ENCODE data around the gene ALKBH3. TPM values are rescaled to one million over a fixed set of nuclear protein-coding genes. Genes with fewer than 3 reads are reported as not detected.

Gene ALKBH3
- total RNA-seq (2014; rRNA removed; shearing (Covaris generic)) = 78.0 and 127 TPM in 2 replicates

DNA sequence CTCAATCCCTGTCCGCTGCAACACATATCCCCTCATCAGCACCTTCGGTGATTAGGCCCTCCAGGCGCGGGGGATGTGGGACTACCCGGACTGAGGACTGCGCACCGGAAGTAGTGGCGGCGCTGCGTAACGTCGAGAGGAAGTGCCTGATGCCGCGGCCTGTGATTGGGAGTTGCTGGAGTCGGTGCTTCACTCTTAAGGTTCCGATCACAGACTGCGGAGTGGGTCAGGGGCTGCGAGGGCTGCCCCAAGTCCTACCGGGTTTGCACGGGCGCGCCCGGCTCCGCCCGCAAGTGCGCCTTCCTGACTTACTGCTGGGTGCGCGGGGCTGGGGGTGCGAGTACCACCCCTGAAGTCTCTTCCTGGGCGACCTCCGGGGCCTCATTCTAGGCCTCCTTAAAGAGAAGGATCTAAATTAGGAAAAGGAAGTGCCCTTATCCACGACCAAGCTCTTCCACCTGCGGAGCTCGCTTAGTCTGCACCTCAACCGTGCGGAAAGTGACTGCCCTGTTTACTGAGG is at the start of gene ALKBH3:
TSS of gene ALKBH3 (plus strand) at position 192 of the 520 bp plus-strand sequence. CDS start 1,822 bp downstream, outside the sequence.
- H3K4me3 ChIP-seq = peak within 1 kb of the TSS; percentile 58
- H3K27me3 ChIP-seq (replicated peaks) = no peaks in the 10 kb centered on the region
- peak; percentile 92 to 96 for DNase-seq (ENCODE audit: low read depth in 1 of 2, low spot score in 2 of 2)
- H3K9me3 ChIP-seq (replicated peaks) = no peaks in the 10 kb centered on the region
- peaks cover 13% of the 10 kb centered on the region for H3K4me1 ChIP-seq (replicated peaks)
- H3K36me3 ChIP-seq = peaks cover 32% of the 10 kb centered on the region
- 0 out of 2 replicates have a peak within 1 kb of the TSS, but pooled peaks have one; percentile 1 for H3K27ac ChIP-seq

DNA sequence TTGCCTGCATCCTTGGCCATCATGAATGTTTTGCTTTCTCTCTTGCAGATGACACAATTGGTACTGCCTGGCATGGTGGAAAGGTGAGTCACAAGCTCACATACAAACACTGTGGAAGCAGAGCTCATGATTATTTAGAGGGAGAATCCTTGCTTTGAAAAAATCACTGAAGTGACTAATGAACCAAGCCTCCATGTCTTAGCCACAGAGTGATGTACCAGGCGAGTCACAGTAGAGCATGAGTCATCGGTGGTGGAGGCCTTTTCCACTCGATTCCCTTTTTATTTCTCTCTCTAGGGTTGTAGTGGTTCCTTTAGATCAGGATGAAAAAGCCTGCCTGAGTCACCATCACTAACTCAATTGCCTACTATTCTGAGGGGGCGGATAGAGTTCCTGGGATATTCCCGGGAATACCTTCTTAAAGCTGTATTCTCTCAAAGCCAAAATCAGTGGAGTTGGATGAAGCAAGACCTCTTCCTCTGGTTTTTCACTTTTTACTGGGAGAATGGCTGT is 49.6 kb upstream of the ALKBH3 start:
- H3K27ac ChIP-seq = peak overlapping the region; percentile 49

DNA sequence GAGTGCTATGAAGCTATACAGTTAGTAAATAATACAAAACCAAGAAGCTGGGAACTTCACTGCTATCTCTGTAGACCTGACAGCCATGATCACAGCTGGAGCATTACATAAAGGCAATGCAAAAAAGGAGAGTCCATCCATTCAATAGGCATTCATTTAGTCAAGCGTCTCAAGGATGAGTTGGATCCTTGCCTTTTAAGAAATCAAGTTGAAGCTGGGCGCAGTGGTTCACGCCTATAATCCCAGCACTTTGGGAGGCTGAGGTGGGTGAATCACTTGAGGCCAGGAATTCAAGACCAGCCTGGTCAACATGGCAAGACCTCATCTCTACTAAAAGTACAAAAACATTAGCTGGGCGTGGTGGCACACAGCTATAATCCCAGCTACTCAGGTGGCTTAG is 48.1 kb upstream of the ALKBH3 start:
- no peak for DNase-seq (ENCODE audit: low read depth in 1 of 2, low spot score in 2 of 2)
- H3K36me3 ChIP-seq = no peaks in the 10 kb centered on the region
- peaks cover 14% of the 10 kb centered on the region for H3K4me1 ChIP-seq (replicated peaks)
- no peaks in the 10 kb centered on the region for H3K27me3 ChIP-seq (replicated peaks)
- no peak overlapping the region for H3K4me3 ChIP-seq
- no peak overlapping the region for H3K27ac ChIP-seq
- no peaks in the 10 kb centered on the region for H3K9me3 ChIP-seq (replicated peaks)

More for the DNA sequence above, 49.6 kb upstream of the ALKBH3 start:
- Histone ChIP-seq H3K4me1 (replicated peaks) (peaks cover 14% of the 10 kb centered on the region), H3K9me3 (replicated peaks) (no peaks in the 10 kb centered on the region), H3K36me3 (no peaks in the 10 kb centered on the region), H3K27me3 (replicated peaks) (no peaks in the 10 kb centered on the region), H3K4me3 (no peak overlapping the region)
- DNase-seq (ENCODE audit: low read depth in 1 of 2, low spot score in 2 of 2) = peak; percentile 97 to 99

DNA sequence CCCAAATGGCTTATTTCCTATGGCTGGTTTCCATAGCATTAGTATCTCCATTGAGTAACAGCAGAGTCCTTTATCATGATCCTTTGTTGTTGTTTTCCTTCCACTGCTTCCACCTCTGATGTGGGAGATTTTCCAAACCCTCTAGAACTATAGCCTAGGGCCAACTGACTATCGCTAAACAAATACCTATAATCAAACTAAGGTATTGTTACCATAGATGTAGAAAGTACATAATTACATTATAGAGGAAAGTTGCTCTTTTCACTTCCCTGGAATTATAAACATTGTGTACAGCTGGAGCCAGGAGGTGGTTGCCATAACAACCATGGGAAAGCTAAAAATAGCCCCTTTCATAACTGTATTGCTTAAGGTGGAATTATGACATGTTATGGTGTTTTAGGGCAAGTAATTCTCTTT is 47.0 kb upstream of the ALKBH3 start:
- peaks cover 3% of the 10 kb centered on the region for H3K36me3 ChIP-seq
- no peaks in the 10 kb centered on the region for H3K27me3 ChIP-seq (replicated peaks)
- H3K4me3 ChIP-seq = no peak overlapping the region
- no peak overlapping the region for H3K27ac ChIP-seq
- no peaks in the 10 kb centered on the region for H3K9me3 ChIP-seq (replicated peaks)
- peaks cover 14% of the 10 kb centered on the region for H3K4me1 ChIP-seq (replicated peaks)
- DNase-seq (ENCODE audit: low read depth in 1 of 2, low spot score in 2 of 2) = no peak

DNA sequence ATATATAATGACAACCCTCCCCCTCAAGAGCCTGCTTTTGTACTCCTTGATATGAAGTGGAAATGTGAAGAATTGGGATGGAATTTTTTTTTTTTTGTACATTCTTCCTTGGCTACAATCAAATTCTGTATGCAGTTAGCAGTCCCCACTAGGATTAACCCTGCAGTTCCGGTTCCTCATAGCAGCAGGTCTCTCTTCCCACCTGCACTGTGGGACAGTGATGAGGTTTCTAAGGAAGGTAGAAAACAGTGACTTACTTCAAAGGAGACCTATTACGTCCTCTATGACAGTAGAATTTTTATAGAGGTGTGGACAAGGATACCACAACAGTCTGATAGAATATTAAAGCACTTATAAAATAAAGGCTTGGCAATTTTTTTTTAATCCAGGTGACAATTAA is 46.3 kb upstream of the ALKBH3 start:
- no peak overlapping the region for H3K4me3 ChIP-seq
- no peak for DNase-seq (ENCODE audit: low read depth in 1 of 2, low spot score in 2 of 2)
- H3K36me3 ChIP-seq = peaks cover 6% of the 10 kb centered on the region
- no peak overlapping the region for H3K27ac ChIP-seq
- H3K27me3 ChIP-seq (replicated peaks) = no peaks in the 10 kb centered on the region
- H3K9me3 ChIP-seq (replicated peaks) = no peaks in the 10 kb centered on the region
- peaks cover 14% of the 10 kb centered on the region for H3K4me1 ChIP-seq (replicated peaks)

DNA sequence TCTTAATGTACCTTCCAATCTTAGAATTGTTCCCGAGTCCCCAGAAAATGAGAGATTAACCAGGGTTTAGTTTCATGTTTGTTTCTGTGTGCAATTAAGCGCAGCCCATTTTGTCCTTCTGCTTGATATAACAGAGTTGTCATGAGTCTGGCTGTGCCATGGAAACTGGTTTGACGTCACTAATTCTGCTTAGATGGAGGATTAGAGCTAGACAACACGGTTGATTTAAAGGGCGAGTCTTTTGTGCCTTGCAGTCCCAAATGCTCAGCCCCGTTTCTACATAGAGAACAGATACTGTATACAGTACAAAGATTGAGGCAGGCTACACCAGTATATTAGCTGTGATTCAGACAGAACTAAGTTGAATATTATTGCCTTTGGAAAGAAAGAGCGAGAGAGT is 45.5 kb upstream of the ALKBH3 start:
- Histone ChIP-seq H3K27ac (no peak overlapping the region), H3K9me3 (replicated peaks) (no peaks in the 10 kb centered on the region), H3K27me3 (replicated peaks) (no peaks in the 10 kb centered on the region), H3K4me1 (replicated peaks) (peaks cover 14% of the 10 kb centered on the region), H3K4me3 (no peak overlapping the region), H3K36me3 (peaks cover 6% of the 10 kb centered on the region)
- DNase-seq (ENCODE audit: low read depth in 1 of 2, low spot score in 2 of 2) = no peak

DNA sequence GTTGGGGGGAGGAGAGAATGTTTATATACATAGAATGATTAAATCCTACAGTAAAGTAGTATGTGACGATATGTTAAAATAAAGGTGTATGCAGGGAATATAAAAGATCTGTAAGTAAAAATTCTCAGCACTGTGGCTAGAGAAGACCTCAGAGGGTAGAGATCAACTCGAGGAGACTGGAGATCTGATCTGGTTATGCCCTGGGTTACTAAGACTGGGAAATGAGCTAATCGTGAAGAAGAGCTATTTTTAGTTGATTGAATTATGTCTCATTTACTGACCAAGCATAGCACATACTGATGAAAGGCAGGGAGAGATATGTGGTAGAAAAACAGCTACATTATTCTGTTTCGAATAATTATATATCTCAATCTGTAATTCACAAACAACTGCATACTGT is 42.8 kb upstream of the ALKBH3 start:
- no peak for DNase-seq (ENCODE audit: low read depth in 1 of 2, low spot score in 2 of 2)
- H3K9me3 ChIP-seq (replicated peaks) = no peaks in the 10 kb centered on the region
- no peak overlapping the region for H3K27ac ChIP-seq

DNA sequence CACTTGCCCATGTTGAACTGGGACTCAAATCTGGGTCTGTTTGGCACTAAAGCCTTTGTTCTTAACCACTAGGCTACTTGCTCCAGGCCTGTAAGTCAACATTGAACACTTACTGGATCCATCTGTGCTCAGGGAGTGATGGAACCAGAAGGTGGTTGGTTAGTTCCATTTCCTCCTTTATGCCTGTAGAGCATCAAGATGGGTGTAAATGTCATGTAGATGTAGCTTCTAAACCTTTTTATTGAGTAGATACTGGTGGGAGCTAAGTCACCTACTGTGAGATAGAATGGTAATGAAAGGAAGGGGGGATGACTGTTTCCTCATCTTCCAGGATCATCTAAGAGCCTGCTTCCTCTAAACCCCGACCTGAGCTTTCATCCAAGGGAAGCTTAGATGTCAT is 38.6 kb upstream of the ALKBH3 start:
- no peak overlapping the region for H3K4me3 ChIP-seq
- no peaks in the 10 kb centered on the region for H3K4me1 ChIP-seq (replicated peaks)
- no peaks in the 10 kb centered on the region for H3K27me3 ChIP-seq (replicated peaks)
- H3K36me3 ChIP-seq = peaks cover 12% of the 10 kb centered on the region
- DNase-seq (ENCODE audit: low read depth in 1 of 2, low spot score in 2 of 2) = no peak
- H3K27ac ChIP-seq = no peak overlapping the region
- H3K9me3 ChIP-seq (replicated peaks) = no peaks in the 10 kb centered on the region

More for the DNA sequence above, 42.8 kb upstream of the ALKBH3 start:
- Histone ChIP-seq H3K4me3 (no peak overlapping the region), H3K27me3 (replicated peaks) (no peaks in the 10 kb centered on the region), H3K4me1 (replicated peaks) (no peaks in the 10 kb centered on the region), H3K36me3 (peaks cover 12% of the 10 kb centered on the region)

DNA sequence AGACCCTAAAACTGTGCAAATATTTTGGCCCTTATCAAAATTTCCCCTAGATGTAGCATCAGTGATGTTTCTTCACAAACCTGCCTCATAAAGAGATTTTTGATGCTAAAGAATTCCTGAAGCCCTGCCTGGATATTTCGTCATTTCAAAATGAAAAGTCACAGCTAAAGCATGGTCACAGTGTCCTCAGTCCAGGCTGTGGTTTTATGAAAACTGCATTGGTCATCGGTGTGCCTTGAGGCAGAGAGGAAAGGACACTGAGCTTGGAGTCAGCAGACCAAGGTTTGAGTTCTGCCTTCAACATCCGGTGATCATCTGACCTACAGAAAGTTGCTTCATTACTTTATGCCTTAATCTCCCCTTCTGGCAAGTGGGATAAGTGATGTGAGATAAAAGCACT is 34.8 kb upstream of the ALKBH3 start:
- no peak overlapping the region for H3K4me3 ChIP-seq
- H3K27ac ChIP-seq = no peak overlapping the region
- no peaks in the 10 kb centered on the region for H3K4me1 ChIP-seq (replicated peaks)
- DNase-seq (ENCODE audit: low read depth in 1 of 2, low spot score in 2 of 2) = no peak
- no peaks in the 10 kb centered on the region for H3K9me3 ChIP-seq (replicated peaks)
- H3K27me3 ChIP-seq (replicated peaks) = no peaks in the 10 kb centered on the region
- H3K36me3 ChIP-seq = no peaks in the 10 kb centered on the region

DNA sequence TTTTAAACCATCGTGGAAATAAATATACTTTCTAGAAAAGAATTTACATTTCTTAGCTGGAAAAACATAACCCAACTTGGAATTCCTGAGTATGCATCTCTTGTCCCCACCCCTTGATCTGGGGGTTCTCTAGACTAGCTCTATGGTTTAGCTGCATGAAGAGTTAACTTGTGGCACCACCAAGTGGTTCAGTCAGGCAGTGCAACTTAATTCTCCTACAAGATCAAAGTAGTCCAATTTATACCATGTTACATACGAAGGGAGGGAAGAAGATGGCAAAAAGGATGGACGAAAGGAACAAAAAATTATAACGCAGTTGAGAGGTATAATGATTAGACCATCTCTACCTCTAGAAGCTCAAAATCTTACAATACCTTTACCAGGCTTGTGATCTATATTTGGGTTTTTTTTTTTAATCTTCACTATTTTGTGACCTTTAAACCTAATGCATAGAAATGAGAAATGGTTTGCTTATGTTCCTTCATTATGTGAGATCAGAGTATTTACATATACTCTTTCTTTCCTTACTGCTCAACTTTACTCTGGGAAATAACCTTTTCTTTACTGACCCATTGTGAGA is 28.5 kb upstream of the ALKBH3 start:
- Histone ChIP-seq H3K27me3 (replicated peaks) (no peaks in the 10 kb centered on the region), H3K4me3 (no peak overlapping the region), H3K27ac (no peak overlapping the region), H3K9me3 (replicated peaks) (no peaks in the 10 kb centered on the region), H3K36me3 (0 out of 2 replicates have a peak, but pooled peaks cover 7% of the 10 kb centered on the region), H3K4me1 (replicated peaks) (no peaks in the 10 kb centered on the region)
- peak; percentile 75 to 77 for DNase-seq (ENCODE audit: low read depth in 1 of 2, low spot score in 2 of 2)

DNA sequence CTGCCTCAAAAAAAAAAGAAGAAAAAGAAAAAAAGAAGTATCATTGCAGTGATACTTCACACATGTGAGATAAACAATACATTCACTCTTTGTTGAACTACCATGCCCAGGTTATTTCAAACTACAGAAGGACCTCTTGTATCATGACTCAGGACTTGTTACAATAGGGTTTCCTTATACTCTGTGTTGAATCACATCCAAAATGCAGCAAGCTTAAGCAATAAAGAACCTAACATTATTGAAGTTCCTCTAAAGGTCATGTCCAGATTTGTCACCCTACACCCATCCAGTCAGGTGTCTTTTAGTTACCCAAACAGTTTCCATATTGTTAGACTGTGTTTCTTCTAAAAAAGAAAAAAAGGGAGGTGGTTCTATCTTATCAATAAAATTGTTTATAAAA is 26.9 kb upstream of the ALKBH3 start:
- Histone ChIP-seq H3K4me1 (replicated peaks) (no peaks in the 10 kb centered on the region), H3K36me3 (0 out of 2 replicates have a peak, but pooled peaks cover 7% of the 10 kb centered on the region), H3K27ac (no peak overlapping the region), H3K4me3 (no peak overlapping the region), H3K27me3 (replicated peaks) (no peaks in the 10 kb centered on the region), H3K9me3 (replicated peaks) (no peaks in the 10 kb centered on the region)
- DNase-seq (ENCODE audit: low read depth in 1 of 2, low spot score in 2 of 2) = no peak

DNA sequence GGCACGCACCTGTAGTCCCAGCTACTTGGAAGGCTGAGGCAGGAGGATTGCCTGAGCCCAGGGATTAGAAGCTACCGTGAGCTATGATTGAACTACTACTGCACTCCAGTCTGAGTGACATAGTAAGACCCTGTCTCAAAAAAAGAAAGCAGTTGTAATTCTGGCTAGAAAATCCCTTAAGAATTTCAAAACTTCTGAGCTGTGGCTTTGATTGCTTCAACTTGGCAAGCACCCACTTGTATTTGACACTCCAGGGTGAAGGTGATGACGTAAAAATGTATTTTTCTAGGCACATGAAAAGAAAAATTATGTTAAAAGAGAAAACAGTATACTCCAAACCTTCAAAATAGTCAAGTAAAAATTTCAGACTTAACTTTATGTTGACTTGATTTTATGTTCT is 23.6 kb upstream of the ALKBH3 start:
- Histone ChIP-seq H3K9me3 (replicated peaks) (0 out of 2 replicates have a peak, but pooled peaks cover 4% of the 10 kb centered on the region), H3K27ac (no peak overlapping the region), H3K4me3 (no peak overlapping the region), H3K4me1 (replicated peaks) (no peaks in the 10 kb centered on the region), H3K27me3 (replicated peaks) (no peaks in the 10 kb centered on the region), H3K36me3 (0 out of 2 replicates have a peak, but pooled peaks cover 7% of the 10 kb centered on the region)
- DNase-seq (ENCODE audit: low read depth in 1 of 2, low spot score in 2 of 2) = no peak

DNA sequence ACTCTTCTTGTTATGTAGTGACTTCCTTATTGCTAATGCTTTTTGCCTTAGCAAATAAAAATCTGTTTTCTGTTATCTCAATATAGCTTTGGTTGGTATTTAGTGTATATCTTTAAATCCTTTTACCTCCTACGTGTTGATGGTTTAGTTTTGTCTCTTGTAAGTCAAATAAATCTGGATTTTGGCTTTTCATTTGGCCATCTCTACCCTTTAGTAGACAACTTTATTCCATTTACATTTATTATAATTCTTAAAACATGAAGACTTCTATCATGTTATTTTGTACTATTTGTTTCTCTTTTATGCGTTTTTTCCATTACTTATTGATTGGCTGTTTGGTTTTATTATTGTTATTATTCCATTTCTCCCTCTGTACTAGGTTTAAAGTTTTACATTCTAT is 19.5 kb upstream of the ALKBH3 start:
- no peak for DNase-seq (ENCODE audit: low read depth in 1 of 2, low spot score in 2 of 2)
- H3K27ac ChIP-seq = no peak overlapping the region
- no peak overlapping the region for H3K4me3 ChIP-seq
- H3K4me1 ChIP-seq (replicated peaks) = no peaks in the 10 kb centered on the region
- no peaks in the 10 kb centered on the region for H3K27me3 ChIP-seq (replicated peaks)
- H3K36me3 ChIP-seq = no peaks in the 10 kb centered on the region
- 0 out of 2 replicates have a peak, but pooled peaks cover 4% of the 10 kb centered on the region for H3K9me3 ChIP-seq (replicated peaks)

DNA sequence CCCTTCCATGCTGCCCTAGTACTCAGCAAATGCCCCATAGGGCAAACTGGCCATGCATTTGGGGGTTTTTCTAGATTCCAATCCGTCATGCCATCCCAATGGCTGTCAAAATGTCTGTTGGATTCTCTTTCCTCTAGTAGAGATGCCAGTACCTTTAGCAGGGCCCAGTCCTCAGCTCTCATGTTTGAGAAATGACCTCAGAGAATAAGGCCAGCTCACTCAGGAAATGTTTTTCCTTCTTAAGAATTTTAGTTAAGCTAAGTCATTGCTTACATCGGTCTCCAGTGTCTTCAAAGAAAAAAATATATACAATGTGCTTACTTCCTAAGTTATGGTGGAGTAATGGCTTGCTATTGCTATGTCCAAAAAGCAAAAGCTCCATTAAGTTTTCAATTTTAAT is 14.1 kb upstream of the ALKBH3 start:
- Histone ChIP-seq H3K36me3 (no peaks in the 10 kb centered on the region), H3K27ac (no peak overlapping the region)
- no peak for DNase-seq (ENCODE audit: low read depth in 1 of 2, low spot score in 2 of 2)

More for the DNA sequence above, 14.1 kb upstream of the ALKBH3 start:
- no peaks in the 10 kb centered on the region; the same call in 1 of the 2 replicates for H3K9me3 ChIP-seq (replicated peaks)
- H3K4me3 ChIP-seq = no peak overlapping the region
- H3K27me3 ChIP-seq (replicated peaks) = 0 out of 2 replicates have a peak, but pooled peaks cover 3% of the 10 kb centered on the region
- peaks cover 9% of the 10 kb centered on the region for H3K4me1 ChIP-seq (replicated peaks)

Data from SJSA1 (cell line).